Measurements from ENCODE around the gene C7orf57.

Gene C7orf57

DNA sequence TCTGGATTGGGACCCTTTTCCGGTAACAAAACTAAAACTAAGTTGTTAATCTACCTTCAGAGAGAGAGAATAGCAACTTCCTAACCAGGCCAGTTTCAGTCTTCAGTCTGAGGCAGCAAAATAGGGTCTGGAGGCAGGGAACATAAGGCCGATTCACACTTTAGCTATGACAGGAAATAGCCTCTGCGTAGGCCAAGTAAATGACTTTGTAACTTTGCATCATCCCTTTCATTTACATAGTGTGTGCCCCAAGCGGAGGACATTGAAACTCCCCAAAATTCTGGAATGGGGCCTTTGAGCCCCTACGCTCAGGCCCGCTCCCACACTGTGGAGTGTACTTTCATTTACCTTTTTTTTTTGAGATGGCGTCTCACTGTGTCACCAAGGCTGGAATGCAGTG is 52.0 kb downstream of the C7orf57 start:
- no peak for DNase-seq

DNA sequence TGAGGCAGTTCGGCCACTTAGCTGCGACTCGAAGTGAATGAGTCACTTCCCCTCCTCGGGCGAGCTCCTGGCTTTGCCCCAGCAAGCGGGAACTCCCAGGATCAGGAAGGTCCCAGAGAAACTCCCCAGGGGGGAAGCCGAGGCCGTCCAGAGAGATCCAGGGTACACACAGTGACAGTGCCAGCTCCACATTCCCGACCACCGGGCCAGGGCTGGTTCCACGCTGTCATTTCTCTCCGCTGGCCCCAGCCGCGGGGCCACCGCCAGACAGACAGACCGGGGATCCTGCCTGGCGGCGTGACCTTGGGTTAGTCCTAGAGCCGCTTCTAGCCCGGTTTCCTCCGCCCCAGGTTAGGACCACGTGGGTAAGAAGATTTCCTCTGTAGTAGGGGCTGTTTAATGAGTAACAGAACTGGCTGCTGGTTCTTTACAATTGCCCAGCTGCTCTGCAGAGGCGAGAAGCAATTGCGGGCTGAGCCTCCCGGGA is 53.3 kb downstream of the C7orf57 start:
- no peak for DNase-seq

DNA sequence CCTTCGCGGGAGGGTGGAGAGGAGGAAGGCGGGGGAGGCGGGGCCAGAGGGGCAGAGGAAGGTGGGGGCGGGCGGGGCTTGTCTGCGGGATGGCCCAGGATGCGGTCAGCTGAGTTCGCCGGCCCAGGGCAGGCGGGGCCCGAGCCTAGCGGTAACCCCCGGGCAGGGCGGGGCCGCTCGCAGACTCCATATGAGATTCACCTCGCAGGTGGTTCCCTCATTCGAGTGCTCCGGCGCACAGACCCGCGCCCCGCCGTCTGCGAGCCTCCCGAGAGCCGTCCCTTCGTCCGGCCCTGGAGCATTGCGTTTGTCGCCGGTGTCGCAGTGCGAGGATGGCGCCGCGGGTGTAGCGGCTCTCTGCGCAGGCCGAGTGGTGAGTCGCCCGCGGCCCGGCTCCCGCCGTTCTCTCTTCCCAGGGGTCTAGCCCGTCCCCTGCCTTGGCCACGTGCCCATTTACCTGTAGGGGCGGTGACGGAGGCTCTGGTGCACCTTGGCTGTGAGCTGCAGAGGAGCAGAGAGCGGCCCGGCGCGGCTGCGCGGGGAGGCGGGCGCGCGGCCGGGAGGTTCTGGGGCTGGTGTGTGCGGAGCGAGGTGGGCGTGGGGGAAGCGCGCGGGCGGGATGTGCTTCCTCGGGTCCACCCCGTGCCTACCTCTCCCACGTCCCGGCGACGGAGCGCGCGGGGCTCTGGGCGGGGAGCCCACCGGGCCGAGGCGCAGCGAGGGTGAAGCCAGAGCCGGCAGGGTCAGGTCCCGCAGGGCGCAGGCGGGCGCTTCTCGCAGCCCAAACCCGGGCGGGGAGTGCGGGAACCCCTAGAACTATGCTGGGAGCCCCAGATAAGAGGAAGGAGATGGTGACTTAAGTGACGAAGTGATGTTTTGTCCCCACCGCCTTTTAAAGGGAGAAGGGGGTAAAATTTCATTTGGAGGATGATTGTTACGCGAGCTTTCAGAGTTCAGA is 54.0 kb downstream of the C7orf57 start, which contains the start of gene UPP1:
UPP1 (plus strand) TSS at position 220 of the 958 bp plus-strand sequence. CDS start 5,519 bp downstream, outside the sequence.
- DNase-seq: peak; percentile 81

DNA sequence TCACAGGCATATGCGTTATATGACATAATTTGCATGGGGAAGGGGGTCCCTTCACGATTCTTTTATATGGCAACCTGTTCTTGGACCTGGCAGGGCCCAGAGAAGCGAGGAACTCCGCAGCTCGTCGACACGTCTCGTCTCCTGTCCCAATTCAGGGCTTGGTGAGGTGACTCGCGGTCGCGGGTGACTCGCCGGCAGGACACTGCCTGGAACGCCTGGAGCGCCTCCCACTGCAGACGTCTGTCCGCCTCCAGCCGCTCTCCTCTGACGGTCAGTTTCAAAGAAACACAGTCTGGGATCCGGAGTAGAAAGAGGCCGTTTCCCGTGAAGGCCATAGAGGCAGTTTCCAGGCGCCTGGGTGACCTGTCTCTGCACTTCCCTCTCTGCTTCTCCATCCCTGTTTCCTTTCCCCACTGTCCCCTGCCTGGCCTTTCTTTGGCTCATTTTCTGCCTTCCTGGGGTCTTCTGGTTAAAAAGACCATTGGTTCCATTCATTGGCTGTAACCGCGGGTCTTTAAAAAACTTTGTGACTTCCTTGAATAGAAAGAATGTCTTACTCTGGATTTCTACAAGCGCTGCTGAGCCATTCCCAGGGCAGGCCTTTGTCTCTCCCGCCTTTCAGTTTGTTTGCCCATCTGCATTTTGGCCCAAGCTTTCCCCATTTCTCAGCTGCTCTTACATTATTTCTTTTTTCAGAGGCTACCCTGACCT is 54.9 kb downstream of the C7orf57 start:
- no peak for DNase-seq

DNA sequence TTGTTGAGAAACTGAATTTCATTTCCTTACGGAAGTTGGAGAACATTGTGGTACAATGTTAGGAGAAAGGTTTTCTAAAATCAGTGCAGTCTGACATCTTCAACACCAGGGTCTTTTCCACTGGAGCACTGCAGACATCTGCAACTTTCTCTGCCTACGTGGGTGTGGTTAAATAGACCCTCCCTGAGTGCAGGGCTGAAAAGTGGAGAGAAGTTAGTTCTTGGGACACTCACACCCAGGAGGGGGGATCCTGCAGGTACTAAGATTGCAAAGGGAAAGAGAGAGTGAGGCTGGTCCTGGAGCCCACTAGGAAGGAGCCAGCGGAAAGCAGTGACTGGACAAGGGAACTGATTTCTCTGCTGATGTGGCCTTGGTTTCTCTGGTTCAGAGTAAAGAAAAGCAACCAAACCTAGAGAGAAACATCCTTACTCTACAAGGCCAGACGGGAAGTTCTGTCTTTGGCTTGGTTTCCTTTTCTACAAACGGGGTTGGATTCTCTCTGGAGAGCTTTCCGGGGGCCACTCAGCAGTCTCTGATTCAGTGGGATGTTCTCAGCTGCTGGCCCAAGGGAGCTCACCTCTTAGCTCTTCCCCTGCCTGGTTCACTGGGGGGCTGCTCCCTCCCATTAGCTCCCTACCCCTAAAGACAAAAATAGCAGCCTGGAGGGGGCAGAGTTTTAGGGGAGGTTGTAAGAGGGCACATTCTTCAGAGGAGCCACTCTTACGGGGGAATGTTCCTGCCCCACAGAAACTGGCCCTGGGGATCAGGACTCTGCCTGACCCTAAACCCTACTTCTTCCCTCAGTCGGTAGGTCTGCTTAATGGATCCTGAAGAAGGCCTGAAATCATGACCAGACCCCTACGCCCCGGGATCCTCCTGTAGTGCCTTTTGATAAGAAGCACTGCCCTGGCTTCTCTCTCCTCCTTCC is 56.4 kb downstream of the C7orf57 start:
- DNase-seq: no peak

DNA sequence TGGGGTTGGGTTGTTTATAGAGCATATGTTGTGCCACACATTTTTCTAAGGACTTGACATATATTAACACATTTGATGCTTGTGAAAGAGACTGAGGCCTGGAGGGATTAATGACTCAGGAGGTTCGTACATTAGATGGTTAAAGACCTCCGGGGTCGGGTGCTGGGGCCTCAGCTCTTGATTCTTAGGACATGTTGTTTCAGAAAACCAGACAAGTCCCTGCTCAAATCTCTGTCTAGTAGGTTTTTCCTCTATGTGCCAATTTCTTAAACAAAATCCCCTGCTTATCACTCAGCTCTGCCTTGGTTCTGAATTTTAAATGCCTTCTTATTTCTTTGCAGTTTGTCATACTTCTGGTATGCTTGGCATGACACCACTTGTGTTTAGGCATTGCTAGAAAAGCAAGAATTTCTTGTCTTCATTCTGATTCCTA is 59.5 kb downstream of the C7orf57 start:
- DNase-seq: no peak

DNA sequence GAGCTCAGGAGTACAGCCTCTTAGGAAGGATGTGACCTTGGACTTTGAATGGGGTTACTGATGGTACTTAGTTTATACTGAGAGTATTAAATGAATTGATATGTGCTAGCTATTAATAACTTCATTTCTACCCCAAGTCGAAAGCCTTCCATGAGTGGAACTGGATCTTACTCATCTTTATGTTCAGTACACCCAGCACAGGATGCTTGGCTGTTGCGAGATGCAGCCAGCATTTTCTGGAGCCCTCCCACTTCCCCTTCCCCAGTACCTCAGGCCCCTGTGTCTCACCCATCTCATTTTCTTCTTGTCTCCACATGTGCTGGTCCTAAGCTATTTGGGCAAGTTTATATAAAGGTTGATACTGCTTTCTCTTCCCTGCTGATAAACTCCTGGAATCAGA is 60.9 kb downstream of the C7orf57 start:
- DNase-seq: no peak

DNA sequence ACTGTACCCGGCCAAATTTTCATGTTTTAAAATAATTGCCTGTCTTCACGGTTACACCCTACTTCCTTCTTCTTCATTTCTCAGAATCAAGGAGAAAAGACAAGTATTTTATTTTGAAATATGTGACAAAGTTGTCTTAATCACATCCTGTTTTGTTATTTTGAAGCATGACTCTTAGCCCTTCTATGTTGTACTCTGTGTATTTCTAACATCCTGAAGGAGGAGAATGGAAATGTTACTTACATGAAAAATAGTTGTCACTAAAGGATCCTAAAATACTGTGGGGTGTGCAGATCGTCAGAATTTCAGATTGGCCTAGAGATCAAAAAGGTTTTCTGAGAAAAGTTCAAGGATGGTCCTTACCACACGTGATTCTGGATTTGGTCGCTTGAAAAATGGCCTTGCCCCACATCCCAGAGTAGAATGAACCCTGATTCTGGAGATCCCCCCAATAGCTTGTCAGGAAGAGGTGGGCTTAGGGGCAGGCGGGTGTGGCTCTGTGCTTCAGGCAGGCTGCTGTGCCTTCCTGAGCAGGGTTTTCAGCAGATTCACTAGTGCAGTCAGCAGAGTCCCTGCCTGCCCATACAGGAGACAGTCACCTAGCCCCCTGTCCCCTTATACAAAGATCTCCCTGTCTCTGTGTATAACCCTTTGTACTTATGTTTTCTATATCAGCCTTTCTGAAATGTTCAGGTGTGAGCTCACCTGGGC is 62.3 kb downstream of the C7orf57 start:
- no peak for DNase-seq

DNA sequence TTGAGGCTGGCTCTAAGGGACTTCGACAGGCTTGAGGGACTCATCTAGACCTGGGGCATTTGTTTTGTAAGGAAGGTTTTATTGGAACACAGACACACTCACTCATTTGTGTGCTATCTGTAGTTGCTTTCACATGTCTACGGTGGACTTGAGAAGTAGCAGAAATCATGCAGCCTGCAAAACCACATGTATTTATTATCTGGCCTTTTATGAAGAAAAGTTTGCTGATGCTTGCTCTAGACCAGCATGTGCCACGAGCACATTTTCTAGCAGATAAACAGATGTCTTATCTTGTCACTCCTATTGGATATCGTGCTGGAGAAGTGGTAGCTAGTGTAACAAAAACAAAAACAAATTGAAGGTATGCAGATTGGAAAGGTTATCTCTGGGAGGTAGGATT is 63.5 kb downstream of the C7orf57 start:
- DNase-seq: no peak

DNA sequence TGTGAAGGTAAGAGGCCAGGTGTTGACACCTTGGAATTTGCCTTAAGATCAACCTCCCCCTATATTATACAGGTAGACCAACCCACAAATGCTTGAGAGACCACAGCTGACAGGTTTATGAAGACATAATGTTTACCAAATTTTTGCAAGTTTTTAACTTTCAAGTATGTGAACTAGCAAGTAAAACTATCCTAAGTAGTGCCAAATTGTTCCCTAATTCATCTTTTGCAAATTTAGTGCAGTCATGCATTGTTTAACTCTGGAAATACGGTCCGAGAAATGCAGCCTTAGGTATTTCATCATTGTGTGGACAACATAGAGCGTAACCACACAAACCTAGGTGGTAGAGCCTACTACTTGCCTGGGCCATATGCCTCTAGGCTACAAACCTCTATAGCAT is 64.4 kb downstream of the C7orf57 start:
- DNase-seq: no peak

DNA sequence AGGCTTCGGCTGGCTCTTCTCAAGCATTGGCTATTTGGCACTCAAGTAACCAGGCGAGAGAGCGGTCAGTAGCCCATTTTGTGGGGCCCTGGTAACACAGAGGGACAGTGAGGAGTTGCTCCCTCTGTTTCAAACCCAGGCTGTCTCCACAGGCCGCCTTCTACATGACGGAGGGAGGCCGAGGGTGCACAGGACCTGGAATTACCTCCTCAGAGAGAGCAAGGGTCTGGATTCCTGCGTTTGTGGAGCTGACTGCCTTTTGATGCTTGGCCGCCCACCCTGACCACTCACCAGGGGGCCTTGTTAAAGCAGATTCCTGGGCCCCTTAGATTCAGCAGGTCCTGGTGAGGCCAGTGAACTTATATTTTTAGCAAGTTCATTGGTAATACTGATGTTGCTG is 66.0 kb downstream of the C7orf57 start:
- no peak for DNase-seq

DNA sequence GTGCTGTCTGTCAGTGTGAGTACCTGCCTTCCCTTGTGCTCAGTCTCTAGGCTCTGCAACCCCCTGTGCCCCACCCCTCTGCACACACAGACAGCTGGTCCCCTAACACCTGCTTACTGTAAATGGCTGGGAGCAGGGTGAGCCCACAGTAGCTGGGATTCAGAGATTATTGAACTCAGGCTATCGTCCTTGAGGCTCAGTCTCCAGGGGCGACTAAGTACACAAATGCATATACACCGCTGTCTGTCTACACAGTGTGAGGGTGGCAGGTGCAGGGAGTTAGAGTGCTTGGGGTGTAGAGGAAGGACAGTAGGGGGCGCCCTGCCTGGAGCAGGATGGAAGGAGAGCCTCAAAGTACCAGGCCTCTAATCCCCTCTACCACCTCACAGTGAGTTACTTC is 66.6 kb downstream of the C7orf57 start:
- DNase-seq: peak; percentile 59

DNA sequence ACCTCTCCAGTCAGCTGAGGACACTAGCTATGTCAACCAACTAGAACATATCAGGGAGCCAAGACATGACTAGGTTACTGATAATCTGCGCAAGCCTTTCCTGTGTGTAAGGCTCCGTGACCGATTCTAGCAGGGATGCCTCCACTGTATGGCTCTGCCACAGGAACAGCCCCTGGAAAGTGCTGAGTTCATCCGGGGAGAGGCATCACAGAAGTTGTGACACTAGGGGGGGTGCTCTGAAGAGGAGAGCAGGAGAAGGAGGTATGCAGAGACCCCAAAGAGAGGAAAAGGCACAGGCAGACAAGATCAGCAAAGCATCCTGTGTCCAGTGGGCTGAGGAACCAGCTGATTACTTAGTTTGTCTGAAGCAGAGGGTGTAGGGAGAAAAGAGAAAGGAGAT is 67.2 kb downstream of the C7orf57 start:
- DNase-seq: no peak

DNA sequence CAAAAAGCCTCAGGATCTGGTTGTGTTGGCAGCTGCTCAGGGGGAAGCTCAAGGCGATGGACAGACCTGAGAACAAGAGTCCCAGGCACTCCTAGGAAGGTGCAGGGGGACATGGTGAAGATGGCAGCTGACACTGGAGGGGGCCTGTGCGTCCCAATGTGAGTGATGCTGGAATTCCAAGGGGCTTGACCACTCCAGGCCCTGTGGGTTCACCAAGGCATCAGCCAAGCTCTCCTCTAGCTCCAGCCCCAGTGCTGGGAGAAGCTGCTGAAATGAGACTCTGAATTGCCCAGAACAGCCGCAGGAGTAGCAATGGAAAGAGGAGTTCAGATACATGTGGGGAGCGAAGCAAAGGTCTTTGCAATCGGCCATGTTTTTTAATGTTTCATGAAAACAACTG is 69.7 kb downstream of the C7orf57 start:
- DNase-seq: no peak

DNA sequence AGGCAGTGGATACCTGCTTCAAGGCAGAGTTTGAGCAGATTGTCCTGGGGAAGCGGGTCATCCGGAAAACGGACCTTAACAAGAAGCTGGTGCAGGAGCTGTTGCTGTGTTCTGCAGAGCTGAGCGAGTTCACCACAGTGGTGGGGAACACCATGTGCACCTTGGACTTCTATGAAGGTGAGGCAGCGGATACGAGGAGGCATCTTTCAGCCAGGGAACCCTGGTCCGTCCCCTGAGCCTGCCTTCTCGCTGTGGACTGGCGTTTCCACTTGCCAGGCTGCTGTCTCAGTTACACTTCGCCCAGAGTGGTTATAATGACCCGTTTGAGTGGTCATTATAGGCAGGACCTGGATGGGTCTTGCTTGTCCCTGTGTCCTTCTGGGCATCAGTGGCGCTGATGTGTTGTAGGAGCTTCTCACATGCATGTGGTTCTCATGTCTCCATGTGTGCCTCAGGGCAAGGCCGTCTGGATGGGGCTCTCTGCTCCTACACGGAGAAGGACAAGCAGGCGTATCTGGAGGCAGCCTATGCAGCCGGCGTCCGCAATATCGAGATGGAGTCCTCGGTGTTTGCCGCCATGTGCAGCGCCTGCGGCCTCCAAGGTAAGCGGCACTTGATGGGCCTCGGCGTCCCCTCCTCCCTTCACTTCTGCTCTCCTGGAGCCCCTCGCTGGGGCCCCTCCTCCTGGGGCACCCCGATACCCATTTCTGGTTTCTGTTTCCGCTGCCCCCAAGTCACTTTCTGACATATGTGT is 71.7 kb downstream of the C7orf57 start:
- no peak for DNase-seq

DNA sequence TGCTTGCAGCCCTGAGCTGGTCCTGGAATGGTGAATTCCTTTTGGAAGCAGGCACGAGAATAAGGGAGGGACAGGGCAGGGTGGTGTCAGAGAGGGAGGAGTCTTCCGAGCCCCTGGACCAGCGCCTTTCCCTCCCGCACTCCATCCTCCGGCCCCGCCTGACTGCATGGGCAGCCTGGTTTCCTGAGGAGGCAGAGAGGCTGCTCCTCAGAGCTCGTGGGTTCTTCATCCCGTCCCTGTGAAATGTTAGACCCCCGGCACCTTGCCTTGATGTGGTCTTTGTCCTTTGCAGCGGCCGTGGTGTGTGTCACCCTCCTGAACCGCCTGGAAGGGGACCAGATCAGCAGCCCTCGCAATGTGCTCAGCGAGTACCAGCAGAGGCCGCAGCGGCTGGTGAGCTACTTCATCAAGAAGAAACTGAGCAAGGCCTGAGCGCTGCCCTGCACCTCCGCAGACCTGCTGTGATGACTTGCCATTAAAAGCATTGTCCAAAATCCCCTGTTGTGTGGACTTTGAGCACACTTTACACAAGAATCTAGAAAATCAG is 72.7 kb downstream of the C7orf57 start:
- DNase-seq: no peak

DNA sequence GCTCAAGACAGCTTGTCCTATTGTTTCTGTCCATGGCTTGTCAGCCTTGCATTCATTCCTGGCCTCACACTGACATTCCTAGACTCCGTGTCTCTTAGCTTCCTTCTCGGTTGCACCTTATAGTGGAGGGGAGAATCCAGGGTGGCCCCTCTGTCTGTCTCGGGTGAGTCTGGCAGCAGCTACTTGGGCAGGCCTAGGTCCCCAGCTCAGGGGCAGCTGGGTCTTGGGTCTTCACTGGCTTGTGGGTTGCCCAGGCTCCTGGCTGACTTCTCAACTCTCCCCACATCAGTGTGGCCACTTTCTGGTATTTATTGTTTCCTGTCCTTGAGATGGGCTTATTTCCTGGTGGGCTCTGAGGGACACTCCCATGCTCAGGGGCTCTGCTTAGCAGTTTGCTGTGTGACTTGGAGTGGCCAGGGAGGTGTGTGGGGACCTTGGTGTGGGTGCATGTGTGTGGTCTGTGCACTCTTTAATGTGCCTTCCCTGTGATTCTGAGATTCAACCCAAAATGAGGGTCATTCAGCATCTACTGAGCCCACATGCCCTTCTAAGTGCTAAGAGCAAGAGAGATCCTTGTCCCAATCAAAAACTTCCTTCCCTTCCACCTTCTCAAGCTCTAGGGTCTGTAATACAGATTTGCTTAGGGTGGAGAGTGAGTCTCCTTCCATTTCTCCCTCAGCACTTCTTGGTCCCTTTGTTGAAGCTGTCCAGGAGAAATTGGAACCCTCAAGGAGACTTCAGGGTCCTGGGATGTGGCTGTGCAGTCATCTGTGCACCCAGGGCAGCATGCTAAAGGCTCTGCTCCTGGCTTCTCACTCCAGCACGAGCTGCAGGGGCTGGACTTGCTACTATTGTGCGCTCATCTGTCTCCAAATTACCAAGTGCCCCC is 73.9 kb downstream of the C7orf57 start:
- DNase-seq: no peak

DNA sequence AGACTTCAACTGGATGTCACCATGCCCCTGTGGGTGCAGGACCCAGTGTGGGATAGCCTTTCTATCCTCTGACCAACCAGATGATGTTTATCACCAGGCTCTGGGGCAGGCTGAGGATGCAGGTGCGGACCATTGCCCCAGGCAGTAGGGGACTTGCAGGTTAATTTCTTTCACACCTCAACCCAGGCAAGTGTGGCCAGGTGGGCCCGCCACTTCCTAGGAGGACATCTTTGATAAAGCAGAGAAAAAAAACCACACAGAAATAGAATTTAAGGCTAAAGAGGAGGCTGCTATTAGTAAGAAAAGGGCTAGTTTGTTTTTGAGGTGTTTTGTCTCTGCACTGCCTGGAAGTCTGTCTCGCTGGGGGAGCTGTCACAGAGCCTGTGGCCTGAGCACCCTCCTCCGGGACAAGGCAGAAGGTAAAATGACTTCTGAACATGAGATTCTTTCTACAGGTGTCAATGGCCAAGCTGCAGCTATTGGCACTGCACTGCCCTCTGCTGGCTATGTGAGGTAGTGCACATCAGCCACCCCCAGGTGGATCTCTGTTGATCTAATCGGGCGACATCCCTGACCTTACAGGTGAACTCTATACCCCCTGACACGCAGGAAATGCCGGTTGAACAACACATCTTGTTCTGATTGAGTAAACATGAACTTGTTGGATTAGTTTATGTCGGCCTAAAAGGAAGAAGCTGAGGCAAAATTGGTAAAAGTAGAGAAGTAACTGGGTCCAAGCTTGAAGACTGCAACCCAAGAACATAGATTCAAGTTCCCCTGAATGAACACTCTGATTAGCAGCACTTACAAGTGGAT is 74.7 kb downstream of the C7orf57 start:
- peak; percentile 70 for DNase-seq

DNA sequence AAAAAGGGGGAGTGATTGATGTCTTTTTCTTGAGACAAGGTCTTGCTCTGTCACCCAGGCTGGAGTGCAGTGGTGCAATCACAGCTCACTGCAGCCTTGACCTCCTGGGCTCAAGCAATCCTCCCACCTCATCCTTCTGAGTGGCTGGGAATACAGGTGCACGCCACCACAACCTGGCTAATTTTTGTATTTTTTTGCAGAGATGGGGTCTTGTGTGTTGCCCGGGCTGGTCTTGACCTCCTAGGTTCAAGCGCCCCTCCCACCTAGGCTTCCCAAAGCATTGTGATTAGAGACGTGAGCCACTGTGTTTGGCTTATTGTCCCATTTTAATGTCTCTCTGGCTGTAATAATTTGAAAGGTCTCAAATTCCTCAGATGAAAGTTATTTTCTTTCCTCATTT is 75.5 kb downstream of the C7orf57 start:
- no peak for DNase-seq
